GM12875 (cell line): ENCODE data around the gene SKOR1.

ENCODE experiments used
- H3K4me3 ChIP-seq: one replicate; pipeline ENCODE4 v1.5.1; 2011; ENCODE audit warnings: low read depth, low read length, control low read depth
- TF ChIP-seq, protein P1 (sequence below): IDR thresholded peaks from 2 replicates; pipeline ENCODE4 v1.5.1; 2011; ENCODE audit warnings: low read depth, mild to moderate bottlenecking, control low read depth, inconsistent platforms, low read length, moderate library complexity, borderline replicate concordance; ENCODE audit not compliant: insufficient read depth

Gene SKOR1

DNA sequence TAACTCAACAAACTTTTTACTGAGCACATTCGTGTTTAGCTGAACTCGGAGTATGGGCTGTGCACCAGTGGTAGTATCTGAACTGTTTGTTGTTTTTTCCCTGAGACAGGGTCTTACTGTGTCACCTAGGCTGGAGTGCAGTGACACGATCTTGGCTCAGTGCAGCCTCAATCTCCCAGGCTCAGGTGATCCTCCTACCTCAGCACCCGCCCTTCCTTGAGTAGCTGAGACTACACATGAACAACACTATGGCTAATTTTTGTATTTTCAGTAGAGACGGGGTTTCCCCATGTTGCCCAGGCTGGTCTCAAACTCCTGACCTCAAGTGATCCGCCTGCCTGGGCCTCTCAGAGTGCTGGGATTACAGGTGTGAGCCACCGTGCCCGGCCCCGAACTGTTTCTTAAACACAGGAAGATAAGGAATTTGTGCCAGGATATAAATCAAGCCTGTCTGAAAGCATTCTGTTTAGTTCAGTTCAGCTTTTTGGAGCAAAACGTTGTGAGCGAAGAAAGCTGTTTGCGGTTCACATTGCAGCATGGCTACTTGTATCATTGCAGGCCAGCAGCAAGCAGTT, 40.4 kb upstream of the SKOR1 start:
- TF ChIP-seq, protein P1, sequence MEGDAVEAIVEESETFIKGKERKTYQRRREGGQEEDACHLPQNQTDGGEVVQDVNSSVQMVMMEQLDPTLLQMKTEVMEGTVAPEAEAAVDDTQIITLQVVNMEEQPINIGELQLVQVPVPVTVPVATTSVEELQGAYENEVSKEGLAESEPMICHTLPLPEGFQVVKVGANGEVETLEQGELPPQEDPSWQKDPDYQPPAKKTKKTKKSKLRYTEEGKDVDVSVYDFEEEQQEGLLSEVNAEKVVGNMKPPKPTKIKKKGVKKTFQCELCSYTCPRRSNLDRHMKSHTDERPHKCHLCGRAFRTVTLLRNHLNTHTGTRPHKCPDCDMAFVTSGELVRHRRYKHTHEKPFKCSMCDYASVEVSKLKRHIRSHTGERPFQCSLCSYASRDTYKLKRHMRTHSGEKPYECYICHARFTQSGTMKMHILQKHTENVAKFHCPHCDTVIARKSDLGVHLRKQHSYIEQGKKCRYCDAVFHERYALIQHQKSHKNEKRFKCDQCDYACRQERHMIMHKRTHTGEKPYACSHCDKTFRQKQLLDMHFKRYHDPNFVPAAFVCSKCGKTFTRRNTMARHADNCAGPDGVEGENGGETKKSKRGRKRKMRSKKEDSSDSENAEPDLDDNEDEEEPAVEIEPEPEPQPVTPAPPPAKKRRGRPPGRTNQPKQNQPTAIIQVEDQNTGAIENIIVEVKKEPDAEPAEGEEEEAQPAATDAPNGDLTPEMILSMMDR = no peak
- H3K4me3 ChIP-seq = no peak overlapping the region

DNA sequence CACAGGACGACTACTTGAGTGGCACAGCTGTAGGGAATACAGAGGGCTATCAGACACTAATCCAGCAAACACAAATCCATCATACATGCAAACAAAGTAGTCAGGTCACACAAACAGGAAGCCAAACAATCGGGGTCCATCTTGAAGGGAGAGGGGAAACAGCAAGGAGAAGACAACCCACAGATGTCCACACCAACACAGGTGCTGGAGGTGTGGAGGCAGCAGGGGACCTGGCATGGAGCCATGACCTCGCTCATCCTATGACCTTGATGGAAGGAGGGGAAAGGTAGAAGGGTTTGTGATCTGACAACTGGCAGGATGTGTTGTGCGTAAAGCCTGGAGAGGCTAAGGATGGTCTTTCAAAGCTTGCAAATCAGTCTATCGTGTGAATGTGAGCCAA, 39.9 kb upstream of the SKOR1 start:
- TF ChIP-seq, protein P1 = no peak
- H3K4me3 ChIP-seq = no peak overlapping the region

DNA sequence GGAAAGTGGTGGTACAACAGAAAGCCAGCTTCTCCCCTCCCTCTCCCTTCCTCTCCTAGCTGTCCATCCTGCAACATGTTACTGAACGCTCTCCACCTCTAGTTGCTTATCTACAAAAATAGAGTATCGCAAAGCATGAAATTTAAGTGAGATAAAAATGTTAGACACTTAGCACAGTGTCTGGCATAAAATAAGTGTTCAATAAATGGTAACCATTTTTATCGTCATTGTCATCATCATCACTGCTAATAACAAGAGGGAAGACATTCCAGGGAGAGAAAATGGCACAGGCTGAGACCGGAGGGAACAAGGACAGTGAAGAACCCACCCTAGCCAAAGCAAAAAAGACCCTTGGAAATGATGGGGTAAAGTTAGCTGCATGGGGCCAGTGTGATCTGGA, 38.7 kb upstream of the SKOR1 start:
- TF ChIP-seq, protein P1 = no peak

DNA sequence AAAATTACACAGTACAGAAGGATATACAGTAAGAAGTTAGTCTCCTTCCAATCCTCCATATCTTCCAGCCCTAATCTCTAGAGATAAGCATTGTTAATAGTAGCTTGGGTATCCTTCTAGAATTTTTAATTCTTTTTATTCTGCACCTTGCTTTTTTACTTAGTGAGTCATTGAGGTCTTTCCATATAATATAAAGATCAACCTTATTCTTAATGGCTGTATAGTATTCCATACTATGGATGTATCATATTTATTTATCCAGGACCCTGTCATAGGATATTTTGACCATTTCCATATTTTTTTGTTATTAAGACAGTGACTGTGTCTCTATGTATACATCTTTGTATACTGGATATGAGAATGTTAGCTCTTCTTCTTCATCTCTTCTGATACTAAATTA, 36.3 kb upstream of the SKOR1 start:
- TF ChIP-seq, protein P1 = no peak
- no peak overlapping the region for H3K4me3 ChIP-seq

More for the DNA sequence above, 38.7 kb upstream of the SKOR1 start:
- H3K4me3 ChIP-seq = no peak overlapping the region

DNA sequence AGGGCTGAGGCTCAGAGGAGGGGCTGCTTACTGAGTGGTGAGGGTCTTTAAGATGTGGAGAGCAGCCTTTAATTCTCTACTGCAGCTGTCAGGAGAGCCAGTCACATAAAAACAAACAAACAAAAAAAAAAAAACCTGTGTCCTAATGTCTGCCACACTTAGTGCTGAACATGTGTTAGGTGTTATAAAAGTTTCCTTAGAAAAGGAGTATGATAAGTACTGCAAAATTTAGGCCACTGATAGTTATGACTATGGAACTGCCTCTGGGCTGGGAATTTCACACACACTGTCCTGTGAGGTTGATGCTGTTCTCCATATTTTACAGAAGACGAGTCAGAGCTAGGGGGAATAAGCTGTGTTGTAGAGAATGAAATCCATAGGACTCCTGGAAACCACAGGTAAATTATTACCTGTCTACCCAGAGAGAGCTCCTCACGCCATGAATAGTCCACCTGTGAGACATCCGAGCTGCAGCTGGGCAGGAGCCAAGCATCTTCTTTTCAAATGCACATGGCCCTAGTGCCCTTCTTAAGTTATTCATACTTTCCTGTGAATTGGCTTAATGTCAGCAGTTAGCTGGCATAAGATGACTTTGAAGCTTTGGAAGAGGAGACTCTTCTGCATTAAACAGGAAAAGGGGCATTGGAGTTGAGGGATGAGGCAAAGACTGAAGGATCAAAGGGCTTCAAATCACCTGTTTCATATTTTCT, 34.5 kb upstream of the SKOR1 start:
- no peak overlapping the region for H3K4me3 ChIP-seq
- TF ChIP-seq, protein P1 = no peak

DNA sequence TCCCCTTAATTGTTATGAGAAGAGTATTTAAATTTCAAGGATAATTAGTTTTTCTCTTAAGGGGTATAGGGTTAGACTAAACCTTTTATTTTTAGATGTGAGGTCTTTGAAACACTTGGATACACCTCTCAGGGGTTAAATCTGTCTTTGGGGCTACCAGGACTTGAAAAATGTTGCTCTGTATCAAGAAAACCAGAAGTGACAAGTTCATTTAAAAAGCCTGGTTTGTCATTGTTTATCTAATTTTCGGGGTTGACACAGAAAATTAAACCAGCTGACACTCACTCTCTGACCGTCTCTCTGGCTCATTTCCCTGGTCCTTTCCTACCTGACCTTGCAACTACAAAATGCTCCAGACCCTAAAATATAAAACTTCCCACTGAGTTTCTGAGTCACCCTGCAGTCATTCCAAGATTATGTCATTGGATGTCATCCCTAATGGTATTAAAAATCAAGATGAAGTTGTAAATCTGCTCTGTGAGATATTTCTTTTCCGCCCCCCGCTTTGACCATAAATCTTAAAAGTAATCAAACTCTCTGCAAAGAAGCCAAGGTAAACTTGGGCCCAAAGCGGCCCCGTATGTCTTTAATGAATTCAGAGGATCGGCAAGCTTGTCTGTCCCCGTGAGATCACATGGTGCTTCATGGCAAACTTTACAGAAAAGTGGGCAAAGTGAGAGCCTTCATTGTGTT, 32.9 kb upstream of the SKOR1 start:
- TF ChIP-seq, protein P1 = no peak
- no peak overlapping the region for H3K4me3 ChIP-seq

DNA sequence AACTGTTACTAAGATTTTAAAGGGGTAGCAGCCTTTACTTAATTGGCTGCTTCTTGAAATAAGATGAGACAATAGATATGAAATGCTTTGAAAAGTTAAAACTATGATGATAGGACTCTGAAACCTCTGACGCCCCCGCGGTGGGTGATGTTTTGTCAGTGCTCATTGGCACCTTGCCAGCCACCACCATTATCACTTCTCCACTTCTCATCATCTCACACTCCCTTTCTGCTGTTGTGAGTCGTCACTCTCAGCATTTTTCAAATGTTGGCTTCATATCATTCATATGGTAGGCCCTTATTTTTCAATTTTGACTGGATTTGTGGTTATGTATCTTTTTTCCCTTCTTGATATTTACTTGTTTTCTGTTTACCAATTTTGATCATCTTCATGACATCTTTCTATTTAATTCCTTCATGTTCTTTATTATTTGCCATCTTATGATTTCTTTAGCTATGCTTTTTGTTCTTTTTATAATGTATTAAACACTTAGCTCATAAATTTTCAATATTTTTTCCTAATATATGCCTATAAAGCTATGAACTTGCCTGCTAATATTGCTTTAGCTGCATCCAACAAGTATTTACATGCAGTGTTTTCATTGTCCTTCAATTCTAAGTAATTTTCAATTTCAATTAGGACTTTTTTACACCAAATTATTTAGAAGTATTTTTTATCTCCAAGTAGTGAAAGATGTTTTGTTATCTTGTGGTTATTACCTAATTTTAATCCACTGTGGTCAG, 30.3 kb upstream of the SKOR1 start:
- no peak overlapping the region for H3K4me3 ChIP-seq
- TF ChIP-seq, protein P1 = no peak
